ENCODE data around the gene TBC1D22A.
"Not testable (repeated sequence)": the region's sequence is repeated elsewhere in the genome, so short reads cannot be mapped to it uniquely, and the experiment has no call there.

The TBC1D22A gene

DNA sequence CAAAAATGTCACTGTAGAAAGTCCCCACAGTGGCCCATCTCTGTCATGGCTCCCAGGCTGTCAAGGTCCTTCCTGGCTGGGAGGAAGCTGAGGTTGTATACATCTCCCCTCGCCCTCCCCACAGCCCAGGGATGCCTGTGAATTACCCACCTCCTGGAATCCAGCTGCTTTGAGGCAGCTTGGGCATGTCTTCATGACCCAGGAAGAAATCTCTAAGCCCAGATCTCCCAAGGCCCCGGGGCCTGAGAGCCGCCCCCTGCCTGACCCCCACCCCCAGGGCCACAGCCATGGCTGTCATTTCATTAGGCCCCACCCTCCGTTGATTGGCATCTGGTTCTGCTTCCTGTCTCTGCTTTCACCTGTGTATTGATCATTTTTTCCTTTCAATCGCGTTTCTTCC, 207.5 kb downstream of the TBC1D22A start:
- DNase-seq (ENCODE audit: low read depth in 1 of 2, low spot score in 1 of 2): no peak

DNA sequence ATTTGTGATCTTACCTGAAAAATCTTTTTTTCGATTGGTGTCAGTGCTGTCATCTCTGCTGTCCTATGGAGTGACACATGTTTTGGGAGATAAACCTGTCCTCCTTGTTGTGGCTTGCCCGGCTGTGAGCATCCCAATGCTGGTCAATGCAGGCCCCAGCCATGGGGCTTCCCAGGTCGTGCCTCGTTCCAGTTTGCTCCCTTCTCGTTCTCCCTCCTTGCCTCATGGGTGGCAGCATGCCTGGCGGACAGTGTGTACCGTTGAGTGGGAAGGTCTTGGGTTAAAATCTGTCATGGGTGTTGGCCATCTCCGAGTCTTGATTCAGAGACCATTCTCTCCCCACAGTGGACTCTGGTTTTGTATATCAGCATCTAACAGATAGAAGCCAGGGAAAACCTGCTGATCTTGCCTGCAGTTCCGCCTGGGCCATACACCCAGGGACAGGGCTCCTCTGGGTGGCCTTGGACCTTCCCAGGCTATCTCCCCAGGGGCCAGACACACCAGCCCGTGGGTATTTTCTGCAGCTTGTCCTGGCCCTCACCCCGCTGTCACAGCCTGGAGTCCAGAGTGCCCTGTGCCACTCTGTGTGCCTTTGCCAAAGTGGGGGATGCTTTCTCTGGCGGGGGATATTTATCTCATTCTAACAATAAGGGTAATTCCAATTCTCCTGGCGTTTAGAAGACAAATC, 208.1 kb downstream of the TBC1D22A start:
- no peak for DNase-seq (ENCODE audit: low read depth in 1 of 2, low spot score in 1 of 2)

DNA sequence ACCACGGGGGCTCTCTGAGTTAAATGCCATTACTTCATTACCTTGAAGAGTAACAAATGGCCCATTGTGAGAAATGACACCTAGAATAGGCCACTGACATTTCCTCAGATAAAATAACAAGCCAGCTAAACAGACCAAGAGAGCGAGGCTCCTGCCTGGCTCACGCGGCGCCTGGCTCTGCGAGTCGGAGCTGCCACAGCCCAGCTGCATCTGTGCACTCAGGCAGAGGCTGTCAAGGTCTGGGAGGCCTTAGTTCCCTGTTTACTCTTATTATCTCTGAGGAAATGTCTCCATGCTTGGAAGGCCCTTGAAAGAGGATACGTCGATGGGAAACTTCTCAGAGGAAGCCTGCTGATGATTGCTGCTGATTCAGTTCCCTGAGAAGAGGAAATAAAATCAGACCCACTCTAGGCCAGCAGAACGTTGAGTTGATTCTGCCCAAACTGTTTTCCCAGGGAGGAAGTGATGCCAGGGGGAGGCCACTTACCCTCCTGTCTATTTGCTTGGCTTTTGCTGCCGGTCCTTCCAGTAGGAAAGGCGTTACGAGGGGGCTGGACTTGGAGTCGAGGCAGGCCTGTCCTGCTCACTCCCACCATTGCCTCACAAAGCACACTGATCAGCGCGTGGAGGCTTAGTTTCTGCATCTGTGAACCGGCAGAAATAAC, 208.8 kb downstream of the TBC1D22A start:
- DNase-seq (ENCODE audit: low read depth in 1 of 2, low spot score in 1 of 2): no peak

DNA sequence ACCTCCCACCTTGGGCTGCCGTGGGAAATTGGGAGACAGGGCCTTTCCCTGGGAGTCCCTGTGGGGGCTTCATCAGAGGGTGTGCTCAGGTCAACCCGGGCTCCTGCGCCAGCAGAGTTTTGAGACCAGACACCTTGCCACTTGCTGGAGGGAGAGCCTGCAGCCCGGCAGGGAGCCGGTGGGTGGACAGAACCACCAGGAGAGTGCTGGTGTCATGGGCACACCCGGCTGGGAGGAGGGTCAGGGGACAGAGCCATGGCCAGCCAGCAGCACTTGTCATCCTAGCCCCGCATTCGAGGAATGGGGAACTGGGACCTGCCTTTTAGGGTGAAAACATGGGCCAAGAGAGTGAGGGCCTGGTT, 209.3 kb downstream of the TBC1D22A start:
- DNase-seq (ENCODE audit: low read depth in 1 of 2, low spot score in 1 of 2): no peak

DNA sequence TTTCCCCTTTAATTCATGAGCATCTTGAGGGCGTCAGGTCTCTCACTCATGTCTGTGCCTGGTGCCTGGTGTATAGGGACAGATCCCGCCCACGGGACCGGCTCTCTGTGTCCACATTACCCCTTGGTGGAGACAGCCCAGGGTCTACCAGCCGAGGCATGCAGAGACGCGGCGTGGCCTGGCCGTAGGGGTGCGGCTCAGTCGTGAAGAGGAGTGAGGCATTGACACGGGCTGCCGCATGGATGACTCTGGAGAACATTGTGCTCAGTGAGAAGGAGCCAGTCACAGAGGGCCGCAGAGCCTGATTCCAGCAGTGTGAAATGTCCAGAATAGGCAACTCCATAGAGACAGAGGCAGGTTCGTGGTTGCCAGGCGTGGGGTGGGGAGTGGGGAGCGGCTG, 209.8 kb downstream of the TBC1D22A start:
- no peak for DNase-seq (ENCODE audit: low read depth in 1 of 2, low spot score in 1 of 2)

DNA sequence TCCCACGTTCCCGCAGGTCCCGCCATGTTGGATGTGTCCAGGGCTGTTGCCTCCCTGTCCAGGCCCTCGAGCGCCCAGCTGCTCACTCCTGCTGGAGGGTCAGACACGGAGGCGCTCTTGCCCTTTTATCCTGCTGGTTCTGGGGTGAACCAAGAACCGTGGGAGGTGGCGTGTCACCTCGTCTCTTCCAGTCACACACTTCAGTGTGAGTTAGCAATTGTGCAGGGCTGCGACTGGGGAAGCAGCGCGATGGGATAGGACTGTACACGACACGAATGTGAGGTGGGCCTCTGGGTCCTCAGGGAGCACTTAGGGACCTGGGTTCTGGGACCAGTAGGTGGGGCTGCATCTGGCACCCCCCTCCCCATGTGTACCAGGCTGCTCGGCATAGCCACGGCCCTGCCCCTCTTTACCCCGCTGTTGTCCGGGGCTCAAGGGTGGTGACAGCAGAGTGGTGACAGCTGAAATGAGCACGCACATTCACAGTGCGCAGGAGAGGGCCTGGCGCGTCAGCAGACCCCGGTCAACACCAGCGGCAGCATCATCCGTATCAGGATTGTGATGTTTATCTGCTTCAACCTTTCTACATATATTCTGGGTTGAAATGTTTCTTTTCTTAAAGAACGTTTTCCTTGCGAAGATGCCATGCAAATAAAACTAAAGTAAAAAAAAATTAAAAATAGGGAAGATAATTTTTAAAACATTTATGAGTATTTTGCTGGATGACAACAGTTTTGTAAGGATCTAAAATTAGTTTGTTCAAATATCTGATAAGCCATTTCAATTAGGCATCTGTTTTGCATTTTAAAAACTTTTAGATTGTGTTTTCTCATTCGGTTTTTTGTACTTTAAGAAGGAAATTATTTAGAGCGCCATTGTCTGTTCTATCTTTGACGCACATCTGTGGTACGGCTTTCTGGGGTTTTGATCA, 210.7 kb downstream of the TBC1D22A start:
- no peak for DNase-seq (ENCODE audit: low read depth in 1 of 2, low spot score in 1 of 2)

DNA sequence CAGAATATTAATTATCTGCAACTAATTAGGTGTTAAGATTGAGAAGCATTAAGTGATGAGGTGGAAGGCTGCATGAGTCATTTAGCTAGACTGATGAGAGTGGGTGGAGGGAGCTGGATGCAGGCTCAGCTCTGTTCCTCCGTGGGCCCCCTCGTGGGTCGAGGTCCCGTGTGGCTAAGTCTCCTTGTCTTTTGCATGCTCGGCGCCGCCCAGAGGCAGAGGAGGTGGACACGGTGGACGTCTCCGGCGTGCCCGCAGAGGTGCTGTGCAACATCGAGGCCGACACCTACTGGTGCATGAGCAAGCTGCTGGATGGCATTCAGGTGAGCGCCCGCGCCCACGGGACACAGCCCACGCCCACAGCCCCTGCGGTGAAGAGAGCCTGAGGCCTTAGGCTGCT, 211.6 kb downstream of the TBC1D22A start:
- no peak for DNase-seq (ENCODE audit: low read depth in 1 of 2, low spot score in 1 of 2)

DNA sequence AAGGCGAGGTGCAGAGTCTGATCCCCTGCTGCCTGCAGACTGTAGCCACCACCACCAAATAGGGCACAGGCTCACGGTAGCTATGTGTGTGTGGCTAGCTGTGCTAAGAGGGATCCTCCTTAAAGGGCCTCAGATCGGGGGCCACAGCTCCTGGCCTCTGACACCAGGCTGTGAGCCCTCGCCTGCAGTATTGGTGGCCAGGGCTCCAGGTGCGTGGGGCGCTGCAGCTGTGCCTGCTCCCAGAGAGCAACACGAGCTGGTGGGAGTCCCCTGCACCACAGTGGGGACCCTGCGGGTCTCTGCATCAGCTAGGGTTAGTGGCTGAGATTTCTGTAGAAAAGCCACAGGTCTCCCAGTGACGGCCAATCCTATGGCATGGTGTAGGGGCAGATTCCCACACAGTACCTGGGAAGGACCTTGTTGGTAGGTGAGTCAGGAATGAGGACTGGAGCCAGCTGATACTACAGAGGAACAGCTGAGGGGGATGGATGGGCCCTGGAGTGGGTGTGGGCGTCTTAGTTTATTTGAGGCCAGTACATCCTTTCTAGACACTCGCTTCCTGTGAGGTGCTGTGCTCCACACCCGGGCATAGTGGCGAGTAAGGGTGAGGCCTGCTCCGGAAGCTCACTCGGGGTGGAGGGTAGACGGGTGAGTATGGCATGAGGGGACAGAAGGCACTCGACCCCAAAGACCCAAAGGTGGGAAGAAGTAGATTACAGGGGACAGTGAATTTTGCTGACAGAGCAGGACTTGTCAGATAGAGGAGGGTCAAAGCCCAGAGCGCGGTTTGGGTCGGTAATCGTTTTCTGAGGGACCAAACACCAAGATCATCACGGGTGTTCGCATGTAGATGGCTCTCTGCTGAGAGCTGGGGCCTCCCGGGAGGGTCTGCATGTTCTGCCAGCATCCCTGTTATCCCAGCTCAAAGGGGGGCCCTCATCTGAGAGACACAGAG, 212.5 kb downstream of the TBC1D22A start:
- DNase-seq (ENCODE audit: low read depth in 1 of 2, low spot score in 1 of 2): no peak

DNA sequence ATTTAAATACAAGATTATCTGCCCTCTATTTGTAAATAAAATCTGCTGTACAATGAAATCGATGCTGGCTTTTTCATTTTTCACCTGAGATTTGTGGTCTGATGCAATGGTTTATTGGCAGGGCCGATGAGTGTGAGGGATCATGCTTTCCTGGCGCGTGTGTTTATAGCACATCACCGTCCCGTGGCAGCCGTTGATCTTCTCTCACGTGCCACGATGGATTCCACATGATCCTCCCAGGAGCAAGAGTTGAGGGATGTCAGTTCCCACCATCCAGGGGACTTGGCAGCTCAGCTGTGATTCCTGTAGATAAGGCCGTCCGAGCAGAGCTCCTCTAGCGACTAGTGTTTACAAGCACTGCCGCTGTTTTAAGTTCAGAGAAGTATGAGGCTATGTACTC, 213.7 kb downstream of the TBC1D22A start:
- DNase-seq (ENCODE audit: low read depth in 1 of 2, low spot score in 1 of 2): no peak

DNA sequence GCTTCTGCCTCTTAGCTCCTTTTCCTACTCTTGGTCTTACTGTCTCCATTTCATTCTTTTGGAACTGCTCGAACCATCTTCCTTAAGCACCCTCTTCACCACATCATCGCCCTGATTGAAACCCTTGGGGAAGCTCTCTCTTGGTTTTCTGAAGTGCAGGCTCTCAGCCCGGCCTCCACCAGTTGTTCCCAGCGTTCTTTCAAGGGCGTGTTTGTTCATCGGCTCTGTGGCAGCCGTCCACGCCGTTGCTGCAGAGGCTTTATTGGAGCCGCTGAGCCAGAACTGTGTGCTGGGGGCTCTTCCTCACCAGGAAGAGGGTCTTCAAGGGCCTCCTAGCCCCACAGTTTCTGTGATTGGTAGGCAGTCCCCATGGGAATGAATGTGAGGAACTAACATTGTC, 214.1 kb downstream of the TBC1D22A start:
- no peak for DNase-seq (ENCODE audit: low read depth in 1 of 2, low spot score in 1 of 2)

DNA sequence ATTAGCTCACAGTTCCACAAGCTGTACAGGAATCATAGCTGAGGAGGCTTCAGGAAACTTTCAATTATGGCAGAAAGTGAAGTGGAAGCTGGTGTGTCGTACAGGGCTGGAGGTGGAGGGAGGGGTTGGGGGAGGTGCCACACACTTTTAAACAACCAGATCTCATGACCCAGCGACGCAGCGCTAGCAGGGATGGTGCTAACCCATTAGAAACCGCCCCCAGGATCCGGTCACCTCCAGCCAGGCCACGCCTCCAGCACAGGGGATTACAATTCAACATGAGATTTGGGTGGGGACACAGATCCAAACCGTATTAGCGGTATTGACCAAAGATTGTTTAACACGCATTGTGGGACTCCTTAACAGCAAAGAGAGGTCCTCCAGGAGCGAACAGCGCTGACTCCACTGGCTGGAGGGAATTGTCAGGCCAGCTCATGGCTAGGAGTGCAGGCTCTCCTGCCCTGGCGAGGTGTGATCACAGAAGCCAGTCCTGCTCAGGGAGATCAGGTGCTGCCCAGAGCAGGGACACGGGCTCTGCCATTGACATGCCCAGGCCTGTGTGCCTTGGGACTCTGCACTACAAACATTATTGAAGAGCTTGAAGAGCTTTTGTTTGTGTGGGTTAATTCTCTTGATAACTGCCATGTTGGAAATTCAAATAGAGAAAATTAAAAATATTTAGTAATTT, 215.3 kb downstream of the TBC1D22A start:
- DNase-seq (ENCODE audit: low read depth in 1 of 2, low spot score in 1 of 2): no peak

DNA sequence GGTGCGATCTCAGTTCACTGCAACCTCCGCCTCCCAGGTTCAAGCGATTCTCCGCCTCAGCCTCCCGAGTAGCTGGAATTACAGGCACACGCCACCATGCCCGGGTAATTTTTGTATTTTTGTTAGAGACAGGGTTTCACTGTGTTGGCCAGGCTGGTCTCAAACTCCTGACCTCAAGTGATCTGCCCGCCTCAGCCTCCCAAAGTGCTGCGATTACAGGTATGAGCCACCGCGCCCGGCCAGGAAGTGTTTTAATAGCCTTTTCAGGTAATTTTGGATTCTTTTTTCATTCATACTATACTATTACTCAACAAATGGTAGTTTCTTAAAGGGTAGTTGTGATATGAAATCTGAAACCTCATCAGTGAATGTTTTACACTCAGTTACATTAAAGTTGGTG, 216.2 kb downstream of the TBC1D22A start:
- not testable (repeated sequence) for DNase-seq (ENCODE audit: low read depth in 1 of 2, low spot score in 1 of 2)

DNA sequence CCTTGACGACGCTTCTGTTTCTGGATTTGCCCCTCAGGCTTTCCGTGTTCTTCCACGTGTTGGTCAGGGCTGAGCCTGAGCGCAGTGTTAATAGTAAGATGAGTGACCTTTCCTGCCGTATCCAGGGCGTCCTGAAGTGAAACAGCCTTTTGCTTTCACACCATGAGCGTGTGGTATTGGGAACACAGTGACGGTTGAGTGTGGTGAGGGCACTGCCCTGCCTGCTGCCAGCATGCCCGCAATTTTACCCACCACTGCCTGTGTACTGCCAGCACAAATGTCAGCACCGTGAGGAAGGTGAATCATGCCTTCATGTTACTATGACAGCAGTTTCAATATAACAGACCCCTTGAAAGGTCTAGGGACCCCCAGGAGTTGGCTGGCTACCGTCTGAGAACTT, 217.1 kb downstream of the TBC1D22A start:
- no peak for DNase-seq (ENCODE audit: low read depth in 1 of 2, low spot score in 1 of 2)

DNA sequence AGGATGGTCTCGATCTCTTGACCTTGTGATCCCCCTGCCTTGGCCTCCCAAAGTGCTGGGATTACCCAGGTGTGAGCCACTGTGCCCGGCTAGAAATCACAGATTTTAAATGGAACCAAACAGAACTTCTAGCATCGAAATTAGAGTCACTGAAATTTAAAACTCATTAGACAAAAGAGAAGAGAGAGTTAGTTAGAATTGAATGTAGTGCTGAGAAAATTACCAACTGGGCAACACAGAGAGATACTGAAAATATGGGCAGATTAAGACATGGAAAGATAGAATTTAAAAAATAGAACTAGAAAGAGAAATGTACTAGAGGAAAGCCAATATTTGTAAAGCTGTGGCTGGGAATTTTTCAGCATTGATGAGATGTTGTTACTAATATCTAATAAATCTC, 217.9 kb downstream of the TBC1D22A start:
- no peak for DNase-seq (ENCODE audit: low read depth in 1 of 2, low spot score in 1 of 2)

DNA sequence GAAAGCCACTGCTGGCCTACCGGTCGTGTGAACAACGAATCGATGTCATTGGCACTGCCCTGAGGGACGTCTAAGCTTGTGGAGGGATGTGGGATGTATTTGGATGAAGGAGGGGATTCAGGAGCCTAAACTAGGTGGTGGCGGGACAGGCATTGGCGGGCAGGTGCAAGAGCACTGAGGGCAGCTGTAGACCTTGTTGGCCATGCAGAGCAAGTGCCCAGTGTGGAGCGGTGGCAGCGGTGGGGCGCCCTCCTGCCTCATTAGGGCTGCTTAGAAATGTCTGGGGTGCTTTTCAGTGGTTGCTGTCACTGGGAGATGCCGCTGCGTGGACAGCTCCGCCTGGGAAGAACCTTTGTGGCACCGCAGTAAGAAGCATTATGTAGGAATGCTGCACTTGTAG, 220.2 kb downstream of the TBC1D22A start:
- DNase-seq (ENCODE audit: low read depth in 1 of 2, low spot score in 1 of 2): no peak

DNA sequence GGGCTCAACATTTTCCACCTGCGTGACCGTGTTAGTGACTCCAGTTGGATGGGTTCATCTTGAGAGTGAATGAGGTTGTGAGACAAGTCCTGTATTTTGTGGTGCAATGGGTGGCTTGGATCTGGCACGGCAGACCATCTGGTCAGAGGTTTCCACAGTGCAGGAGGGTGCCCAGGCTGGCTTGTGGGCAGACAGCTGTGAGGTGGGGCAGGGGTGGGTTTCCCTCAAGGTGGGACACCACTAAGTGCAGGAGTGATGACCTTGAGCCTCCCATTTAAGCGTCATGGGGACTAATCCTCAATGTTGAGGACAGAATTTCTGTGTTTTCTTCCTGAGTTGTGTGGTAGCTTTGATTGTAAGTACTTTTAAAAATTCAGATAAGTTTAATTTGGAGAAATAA, 220.6 kb downstream of the TBC1D22A start:
- no peak for DNase-seq (ENCODE audit: low read depth in 1 of 2, low spot score in 1 of 2)

DNA sequence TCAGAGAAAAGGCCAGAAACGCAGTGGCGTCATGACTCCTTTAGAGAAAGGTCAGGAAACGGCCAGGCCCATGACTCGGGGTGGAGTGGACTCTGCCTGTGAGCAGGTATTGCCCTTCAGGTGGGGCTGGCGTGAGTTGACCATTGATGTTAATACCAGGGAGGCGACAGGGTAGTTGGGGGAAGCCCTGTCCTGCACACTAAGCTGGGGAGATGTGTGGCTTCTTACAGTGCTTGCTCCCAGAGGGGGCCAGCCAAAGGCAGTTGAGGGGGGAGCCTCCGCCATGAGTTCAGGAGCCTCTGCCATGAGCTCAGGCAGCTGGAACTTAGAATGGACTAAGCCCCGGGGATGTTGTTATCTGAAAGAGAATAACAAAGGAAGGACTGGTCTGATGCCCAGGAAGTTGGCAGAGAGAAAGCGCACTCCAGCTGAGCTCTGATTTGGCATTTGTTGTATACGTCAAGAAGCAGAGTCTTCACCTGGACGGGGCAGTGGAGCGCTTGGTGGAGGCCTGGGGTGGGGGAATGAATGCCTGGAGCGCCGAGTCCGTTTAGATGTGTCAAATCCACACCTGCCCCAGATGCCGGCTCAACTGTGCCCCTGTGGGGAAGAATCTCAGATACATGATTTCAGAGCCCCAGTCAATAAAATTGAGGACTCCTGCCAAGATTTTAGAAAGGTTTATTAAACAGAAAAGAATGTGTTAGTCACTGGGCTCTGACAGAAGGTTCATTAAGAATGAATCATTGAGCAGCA, 222.5 kb downstream of the TBC1D22A start:
- no peak for DNase-seq (ENCODE audit: low read depth in 1 of 2, low spot score in 1 of 2)

DNA sequence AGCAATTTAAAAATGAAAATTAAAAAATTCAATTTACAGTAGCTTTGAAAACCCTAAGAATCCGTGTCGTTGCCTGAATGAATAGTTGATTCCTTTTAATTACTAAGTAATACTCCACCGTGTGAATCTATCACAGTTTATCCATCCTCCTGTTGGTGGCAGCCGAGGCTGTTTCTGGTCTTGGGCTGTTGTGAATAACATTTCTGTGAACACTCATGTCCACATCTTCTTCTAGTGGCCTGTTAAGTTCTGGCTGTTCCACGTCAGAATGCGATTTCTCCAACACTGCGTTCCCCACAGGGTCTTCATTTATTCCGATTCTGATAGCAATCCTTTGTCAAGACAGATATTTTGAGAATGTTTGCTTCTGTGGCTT, 223.0 kb downstream of the TBC1D22A start:
- no peak for DNase-seq (ENCODE audit: low read depth in 1 of 2, low spot score in 1 of 2)

DNA sequence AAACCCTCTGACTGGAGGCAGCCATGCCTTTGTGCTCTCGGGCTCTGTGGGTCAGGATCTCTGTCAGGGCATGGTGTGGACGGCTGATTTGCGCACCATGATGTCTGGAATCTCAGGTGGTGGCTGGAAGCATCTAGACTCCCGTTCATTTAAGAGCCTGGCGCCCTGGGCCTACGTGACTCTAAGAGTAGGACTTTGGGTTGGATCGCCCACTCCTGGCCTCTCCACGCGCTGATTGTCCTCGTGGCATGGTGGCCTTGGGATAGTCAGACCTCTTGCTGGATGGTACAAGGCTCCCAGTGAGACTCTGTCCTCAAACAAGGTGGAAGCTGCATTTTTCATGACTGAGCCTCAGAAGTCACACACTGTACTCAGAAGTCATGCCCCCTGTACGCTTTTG, 224.3 kb downstream of the TBC1D22A start:
- no peak for DNase-seq (ENCODE audit: low read depth in 1 of 2, low spot score in 1 of 2)
